WERI-Rb-1 (cell line): ENCODE data around the gene RAB41.

Experiments used
- DNase-seq: peaks from one replicate; pipeline ENCODE4 v3.0.0-alpha.2; 2020
- H3K27ac ChIP-seq: fragments of 250-450 bp; sonication (Bioruptor Pico); 2 replicates; pipeline ENCODE4 v1.5.1; 2020; ENCODE audit warnings: mild to moderate bottlenecking, moderate library complexity
- H3K27me3 ChIP-seq: fragments of 250-450 bp; sonication (Bioruptor Pico); 2 replicates; pipeline ENCODE4 v1.5.1; 2021; ENCODE audit warnings: mild to moderate bottlenecking, low read depth, moderate library complexity; ENCODE audit not compliant: insufficient read depth, severe bottlenecking
- H3K36me3 ChIP-seq: fragments of 250-450 bp; sonication (Bioruptor Pico); 2 replicates; pipeline ENCODE4 v1.5.1; 2020; ENCODE audit warnings: mild to moderate bottlenecking, moderate library complexity
- H3K4me3 ChIP-seq: 2 replicates; pipeline ENCODE4 v1.5.1; 2011; ENCODE audit warnings: low read depth, mild to moderate bottlenecking, control low read depth, low read length
- H3K9me3 ChIP-seq: fragments of 250-450 bp; sonication (Bioruptor Pico); 2 replicates; pipeline ENCODE4 v1.5.1; 2021; ENCODE audit warnings: mild to moderate bottlenecking, moderate library complexity; ENCODE audit not compliant: severe bottlenecking
- CTCF ChIP-seq: IDR thresholded peaks from 2 replicates; pipeline ENCODE4 v1.5.1; 2011; ENCODE audit warnings: low read depth, mild to moderate bottlenecking, control low read depth, inconsistent platforms, low read length

RAB41 gene

GRCh38 chrX:70331161-70331560 lies 49.2 kb downstream of the RAB41 start:
- Histone ChIP-seq H3K36me3 (peaks cover 14% of the 10 kb centered on the region), H3K4me3 (no peak overlapping the region), H3K9me3 (no peaks in the 10 kb centered on the region), H3K27me3 (no peaks in the 10 kb centered on the region), H3K27ac (no peak overlapping the region)
- TF ChIP-seq CTCF, result no peak
- no peak for DNase-seq

GRCh38 chrX:70332600-70332999 lies 50.6 kb downstream of the RAB41 start:
- peak; percentile 56 for TF ChIP-seq CTCF
- H3K9me3 ChIP-seq, result no peaks in the 10 kb centered on the region
- H3K27me3 ChIP-seq, result no peaks in the 10 kb centered on the region
- H3K4me3 ChIP-seq, result no peak overlapping the region
- no peak for DNase-seq
- H3K36me3 ChIP-seq, result peaks cover 17% of the 10 kb centered on the region
- H3K27ac ChIP-seq, result no peak overlapping the region
